GM18867 (cell line): Measurements from ENCODE around the gene SH2D7.
A peak's percentile ranks its signal among the peaks of the same experiment; 100 is the strongest.
"Not testable (repeated sequence)": the region's sequence is repeated elsewhere in the genome, so short reads cannot be mapped to it uniquely, and the experiment has no call there.

Experiments used
- ATAC-seq: cut with Tn5 transposase; IDR thresholded peaks from one replicate; pipeline ENCODE4 v1.9.1; 2021; ENCODE audit warnings: mild to moderate bottlenecking, moderate library complexity; ENCODE audit not compliant: unreplicated experiment

The SH2D7 gene

DNA sequence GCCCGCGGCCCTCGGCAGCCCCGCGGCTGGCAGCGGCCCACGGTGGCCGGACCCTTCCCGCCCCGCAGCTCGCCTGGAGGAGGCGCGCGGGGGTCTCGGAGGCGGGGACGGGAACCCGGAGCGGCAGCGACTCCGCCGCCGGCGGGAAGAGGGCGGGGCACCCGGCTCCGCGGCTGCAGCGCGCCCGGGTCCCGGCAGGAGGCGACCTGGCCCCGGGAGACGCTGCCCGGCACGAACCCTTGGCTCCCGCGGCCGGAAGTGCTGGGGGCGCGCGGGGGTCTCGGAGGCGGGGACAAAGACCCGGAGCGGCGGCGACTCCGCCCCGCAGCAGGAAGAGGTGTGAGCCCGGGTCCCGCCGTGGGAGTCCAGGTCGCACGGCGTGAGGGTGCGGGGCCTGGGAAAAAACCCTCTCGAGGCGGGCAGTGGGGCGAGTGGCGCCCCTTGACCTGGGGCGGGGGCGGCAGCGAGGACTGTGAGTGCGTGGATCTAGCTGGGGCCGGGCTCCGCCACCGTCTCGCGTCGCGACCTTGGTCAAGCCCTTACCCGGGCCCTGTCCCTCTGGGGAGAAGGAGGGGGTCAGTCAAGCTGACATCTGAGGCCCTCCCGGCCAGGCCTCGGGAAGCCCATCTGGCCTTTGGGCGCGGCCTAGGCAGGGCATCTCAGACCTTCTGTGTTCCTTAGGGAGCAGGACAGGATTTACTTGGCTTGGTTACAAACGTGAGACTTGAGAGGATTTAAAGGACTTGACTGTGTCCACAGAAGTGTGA is 39.1 kb downstream of the SH2D7 start, which contains the start of gene CIB2:
Gene CIB2, minus strand, starts transcription at position 151 of the 767 bp plus-strand sequence. CDS start 230 bp downstream, outside the sequence.
- ATAC-seq = peak; percentile 70

- ATAC-seq = no peak
Measured at GRCh38 chr15:78133801-78134200, 41.4 kb downstream of the SH2D7 start.

DNA sequence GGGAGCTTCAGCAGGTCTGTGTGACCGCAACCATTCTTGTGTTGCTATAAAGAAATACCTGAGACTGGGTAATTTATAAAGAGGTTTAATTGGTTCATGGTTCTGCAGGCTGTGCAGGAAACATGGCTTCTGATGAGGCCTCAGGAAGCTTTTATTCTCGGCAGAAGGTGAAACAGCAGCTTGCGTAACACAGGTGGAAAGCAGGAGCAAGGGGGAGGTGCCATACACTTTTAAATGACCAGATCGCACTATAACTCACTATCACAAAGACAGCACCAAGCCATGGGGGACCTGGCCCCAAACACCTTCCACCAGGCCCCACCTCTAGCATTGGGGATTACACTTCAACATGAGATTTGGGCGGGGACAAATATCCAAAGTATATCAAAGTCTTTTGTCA is 47.2 kb downstream of the SH2D7 start:
- no peak for ATAC-seq

GRCh38 chr15:78140292-78140691 is 47.9 kb downstream of the SH2D7 start:
- ATAC-seq = no peak

GRCh38 chr15:78142332-78142731 is 50.0 kb downstream of the SH2D7 start:
- ATAC-seq = no peak

DNA sequence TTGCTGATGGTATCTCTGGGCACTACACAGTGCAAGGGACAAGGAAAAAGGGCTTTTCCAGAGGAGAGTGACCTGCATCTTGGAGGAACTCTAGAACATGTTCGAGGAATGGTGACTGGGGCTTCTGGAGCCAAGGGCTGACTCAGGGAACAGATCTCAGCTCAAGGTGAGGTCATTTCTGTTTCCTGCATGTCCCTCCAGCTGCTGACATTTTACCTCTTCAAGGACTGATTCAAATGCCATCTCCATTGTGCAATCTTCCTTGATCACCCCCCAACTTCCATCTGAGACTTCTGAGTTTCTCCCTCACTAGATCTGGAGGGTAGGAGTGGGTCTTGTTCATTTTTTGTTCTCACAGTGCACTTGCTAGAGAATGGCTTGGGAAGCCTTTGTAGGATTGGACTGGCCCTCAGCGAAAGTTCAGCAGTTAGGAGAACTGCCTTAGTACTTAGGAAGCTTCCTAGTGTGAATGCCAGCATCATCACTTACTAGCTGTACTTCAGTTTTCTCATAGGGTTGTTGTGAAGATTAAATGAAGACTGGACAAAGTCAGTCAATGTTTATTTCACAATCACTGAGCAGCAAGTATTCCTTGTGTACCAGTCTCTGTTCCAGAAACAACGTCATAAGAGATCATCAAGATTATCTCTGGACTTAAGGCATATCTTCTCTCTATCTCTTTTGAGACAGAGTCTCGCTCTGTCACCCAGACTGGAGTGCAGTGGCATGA is 54.2 kb downstream of the SH2D7 start:
- no peak for ATAC-seq

DNA sequence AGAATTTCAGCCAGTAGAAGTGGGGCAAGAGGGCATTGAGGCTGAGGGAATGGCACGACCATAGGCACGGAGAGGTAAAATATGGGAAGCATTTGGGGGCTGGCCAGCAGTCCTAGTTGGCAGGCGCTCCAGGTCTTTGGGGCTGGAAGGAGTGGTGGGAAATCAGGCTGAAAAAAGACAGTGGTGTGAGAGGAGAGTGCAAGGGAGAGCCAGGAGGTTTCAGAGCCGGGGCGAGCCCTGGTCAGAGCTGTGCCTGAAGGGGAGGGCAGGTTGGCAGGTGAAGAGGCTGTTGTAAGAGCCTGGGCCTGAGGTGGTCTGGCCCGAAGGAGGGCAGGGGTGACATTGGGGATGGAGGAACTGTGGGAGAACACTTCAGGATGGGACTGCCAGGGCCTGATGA is 55.2 kb downstream of the SH2D7 start:
- ATAC-seq = no peak

GRCh38 chr15:78148392-78149067 is 56.2 kb downstream of the SH2D7 start:
- peak; percentile 2 for ATAC-seq

- ATAC-seq = peak; percentile 76
Measured at GRCh38 chr15:78149068-78149804, 56.9 kb downstream of the SH2D7 start, which contains the start of gene IDH3A. TSS of gene IDH3A (plus strand) at chr15:78149362. CDS start at chr15:78149404, 42 bp downstream.

- ATAC-seq = peak; percentile 3
Measured at GRCh38 chr15:78149805-78150751, 57.7 kb downstream of the SH2D7 start.

DNA sequence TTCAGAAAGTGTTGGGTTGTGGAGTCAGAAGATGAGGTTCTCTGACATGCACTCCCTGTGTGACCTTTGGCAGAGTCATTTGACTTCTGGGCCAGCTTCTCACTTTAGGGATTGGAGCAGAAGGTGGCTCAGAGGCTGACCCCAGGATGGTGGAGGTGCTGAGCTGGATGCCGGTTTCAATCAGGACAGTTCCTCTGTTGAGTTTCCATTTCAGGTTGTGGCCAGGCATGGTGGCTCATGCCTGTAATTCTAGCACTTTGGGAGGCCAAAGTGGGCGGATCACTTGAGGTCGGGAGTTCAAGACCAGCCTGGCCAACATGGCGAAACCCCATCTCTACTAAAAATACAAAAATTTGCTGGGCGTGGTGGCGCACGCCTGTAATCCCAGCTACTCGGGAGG is 58.7 kb downstream of the SH2D7 start:
- not testable (repeated sequence) for ATAC-seq
